Measurements from ENCODE around the gene EIF1.
"Not testable (repeated sequence)": the region's sequence is repeated elsewhere in the genome, so short reads cannot be mapped to it uniquely, and the experiment has no call there.

EIF1 gene

GRCh38 chr17:41679740-41680425 lies 8.8 kb upstream of the EIF1 start:
- DNase-seq = no peak

GRCh38 chr17:41680426-41681040 lies 8.2 kb upstream of the EIF1 start:
- peak; percentile 42 for DNase-seq

GRCh38 chr17:41681776-41682175 lies 6.9 kb upstream of the EIF1 start:
- no peak for DNase-seq

- no peak for DNase-seq
These were observed 6.1 kb upstream of the EIF1 start for GRCh38 chr17:41682631-41683030.

- DNase-seq = no peak
These were observed 5.2 kb upstream of the EIF1 start for GRCh38 chr17:41683441-41684007.

GRCh38 chr17:41684035-41684434 lies 4.7 kb upstream of the EIF1 start:
- DNase-seq = no peak

GRCh38 chr17:41685753-41686152 lies 2.9 kb upstream of the EIF1 start:
- DNase-seq = not testable (repeated sequence)

- DNase-seq = no peak
These were observed 2.4 kb upstream of the EIF1 start for GRCh38 chr17:41686281-41686680.

GRCh38 chr17:41687828-41688640 lies 651 bp upstream of the EIF1 start:
- DNase-seq = peak; percentile 67

GRCh38 chr17:41689497-41690299 lies 1.0 kb downstream of the EIF1 start:
- DNase-seq = no peak

- no peak for DNase-seq
These were observed 1.8 kb downstream of the EIF1 start for GRCh38 chr17:41690497-41690896.

- DNase-seq = no peak
These were observed 2.5 kb downstream of the EIF1 start for GRCh38 chr17:41691031-41691777.

GRCh38 chr17:41692722-41693521 lies 4.2 kb downstream of the EIF1 start:
- no peak for DNase-seq

GRCh38 chr17:41695134-41695661 lies 6.5 kb downstream of the EIF1 start:
- DNase-seq = no peak

GRCh38 chr17:41695954-41696757 lies 7.5 kb downstream of the EIF1 start:
- peak; percentile 28 for DNase-seq

GRCh38 chr17:41697122-41697962 lies 8.7 kb downstream of the EIF1 start:
- no peak for DNase-seq

GRCh38 chr17:41700843-41701242 lies 12.2 kb downstream of the EIF1 start:
- not testable (repeated sequence) for DNase-seq

GRCh38 chr17:41702712-41703111 lies 14.0 kb downstream of the EIF1 start:
- DNase-seq = no peak

Data from DMS 273 treated with DMSO at 0.1 percent for 48 hours (cell line).